ENCODE measurements around the gene FNIP1. TPM values are rescaled to one million over a fixed set of nuclear protein-coding genes. Genes with fewer than 3 reads are reported as not detected.
"Not testable (repeated sequence)": the region's sequence is repeated elsewhere in the genome, so short reads cannot be mapped to it uniquely, and the experiment has no call there.

Gene FNIP1
- total RNA-seq, 1 experiment from 2014 or later = 14.9 TPM

- H3K9me3 ChIP-seq = no peaks in the 10 kb centered on the region
- DNase-seq = no peak
- no peaks in the 10 kb centered on the region for H3K27me3 ChIP-seq
- peaks cover 36% of the 10 kb centered on the region for H3K36me3 ChIP-seq
- H3K4me3 ChIP-seq = no peak overlapping the region
These were observed 3.9 kb downstream of the FNIP1 start for GRCh38 chr5:131792896-131793295.

- no peaks in the 10 kb centered on the region for H3K9me3 ChIP-seq
These were observed 5.0 kb downstream of the FNIP1 start for GRCh38 chr5:131791866-131792265.

GRCh38 chr5:131790550-131790949 lies 6.3 kb downstream of the FNIP1 start:
- Histone ChIP-seq H3K4me3 (no peak overlapping the region), H3K27me3 (no peaks in the 10 kb centered on the region), H3K36me3 (peaks cover 37% of the 10 kb centered on the region), H3K9me3 (no peaks in the 10 kb centered on the region)
- no peak for DNase-seq

More at GRCh38 chr5:131791866-131792265, 5.0 kb downstream of the FNIP1 start:
- Histone ChIP-seq H3K27me3 (no peaks in the 10 kb centered on the region), H3K36me3 (peaks cover 41% of the 10 kb centered on the region), H3K4me3 (no peak overlapping the region)
- no peak for DNase-seq

GRCh38 chr5:131789765-131790164 lies 7.1 kb downstream of the FNIP1 start:
- H3K9me3 ChIP-seq = no peaks in the 10 kb centered on the region
- peaks cover 32% of the 10 kb centered on the region for H3K36me3 ChIP-seq
- DNase-seq = no peak
- H3K4me3 ChIP-seq = no peak overlapping the region
- no peaks in the 10 kb centered on the region for H3K27me3 ChIP-seq

GRCh38 chr5:131787736-131788135 lies 9.1 kb downstream of the FNIP1 start:
- Histone ChIP-seq H3K9me3 (peaks cover 4% of the 10 kb centered on the region), H3K36me3 (peaks cover 30% of the 10 kb centered on the region), H3K4me3 (no peak overlapping the region), H3K27me3 (no peaks in the 10 kb centered on the region)
- no peak for DNase-seq

GRCh38 chr5:131786900-131787692 lies 9.7 kb downstream of the FNIP1 start:
- no peak overlapping the region for H3K4me3 ChIP-seq
- no peaks in the 10 kb centered on the region for H3K27me3 ChIP-seq
- peaks cover 6% of the 10 kb centered on the region for H3K9me3 ChIP-seq
- DNase-seq = no peak
- peaks cover 32% of the 10 kb centered on the region for H3K36me3 ChIP-seq

- Histone ChIP-seq H3K4me3 (no peak overlapping the region), H3K27me3 (no peaks in the 10 kb centered on the region), H3K36me3 (peaks cover 39% of the 10 kb centered on the region), H3K9me3 (peaks cover 10% of the 10 kb centered on the region)
- no peak for DNase-seq
These were observed 10.8 kb downstream of the FNIP1 start for GRCh38 chr5:131786036-131786435.

GRCh38 chr5:131783874-131784273 lies 12.9 kb downstream of the FNIP1 start:
- Histone ChIP-seq H3K27me3 (no peaks in the 10 kb centered on the region), H3K4me3 (no peak overlapping the region), H3K9me3 (peaks cover 12% of the 10 kb centered on the region), H3K36me3 (peaks cover 43% of the 10 kb centered on the region)
- no peak for DNase-seq

- no peak overlapping the region for H3K4me3 ChIP-seq
- DNase-seq = no peak
- peaks cover 12% of the 10 kb centered on the region for H3K9me3 ChIP-seq
- H3K27me3 ChIP-seq = no peaks in the 10 kb centered on the region
- H3K36me3 ChIP-seq = peaks cover 40% of the 10 kb centered on the region
These were observed 13.5 kb downstream of the FNIP1 start for GRCh38 chr5:131783357-131783756.

- no peaks in the 10 kb centered on the region for H3K27me3 ChIP-seq
- peaks cover 37% of the 10 kb centered on the region for H3K36me3 ChIP-seq
- DNase-seq = no peak
- H3K9me3 ChIP-seq = peaks cover 12% of the 10 kb centered on the region
- H3K4me3 ChIP-seq = no peak overlapping the region
These were observed 14.1 kb downstream of the FNIP1 start for GRCh38 chr5:131782717-131783116.

- not testable (repeated sequence) for H3K27me3 ChIP-seq, H3K4me3 ChIP-seq, DNase-seq
- Histone ChIP-seq H3K36me3 (peaks cover 31% of the 10 kb centered on the region), H3K9me3 (peaks cover 12% of the 10 kb centered on the region)
These were observed 18.7 kb downstream of the FNIP1 start for GRCh38 chr5:131778141-131778540.

- no peak for DNase-seq
- peaks cover 15% of the 10 kb centered on the region for H3K36me3 ChIP-seq
- no peaks in the 10 kb centered on the region for H3K27me3 ChIP-seq
- H3K9me3 ChIP-seq = peaks cover 5% of the 10 kb centered on the region
- no peak overlapping the region for H3K4me3 ChIP-seq
These were observed 20.4 kb downstream of the FNIP1 start for GRCh38 chr5:131776450-131776849.

GRCh38 chr5:131774652-131775367 lies 22.0 kb downstream of the FNIP1 start:
- H3K36me3 ChIP-seq = peaks cover 6% of the 10 kb centered on the region
- no peaks in the 10 kb centered on the region for H3K27me3 ChIP-seq
- H3K9me3 ChIP-seq = no peaks in the 10 kb centered on the region; the same call in 1 of the 2 replicates
- H3K4me3 ChIP-seq = no peak overlapping the region
- no peak for DNase-seq

- Histone ChIP-seq H3K27me3 (no peaks in the 10 kb centered on the region), H3K9me3 (no peaks in the 10 kb centered on the region; the same call in 1 of the 2 replicates), H3K4me3 (no peak overlapping the region), H3K36me3 (peaks cover 4% of the 10 kb centered on the region)
- DNase-seq = no peak
These were observed 23.0 kb downstream of the FNIP1 start for GRCh38 chr5:131773805-131774204.

GRCh38 chr5:131771692-131772091 lies 25.1 kb downstream of the FNIP1 start:
- Histone ChIP-seq H3K4me3 (no peak overlapping the region), H3K36me3 (peaks cover 7% of the 10 kb centered on the region), H3K9me3 (peaks cover 14% of the 10 kb centered on the region), H3K27me3 (no peaks in the 10 kb centered on the region)
- no peak for DNase-seq

- no peak for DNase-seq
- Histone ChIP-seq H3K36me3 (peaks cover 12% of the 10 kb centered on the region), H3K9me3 (peaks cover 26% of the 10 kb centered on the region), H3K4me3 (no peak overlapping the region), H3K27me3 (no peaks in the 10 kb centered on the region)
These were observed 26.9 kb downstream of the FNIP1 start for GRCh38 chr5:131769961-131770360.

GRCh38 chr5:131769336-131769735 lies 27.5 kb downstream of the FNIP1 start:
- no peaks in the 10 kb centered on the region for H3K27me3 ChIP-seq
- peaks cover 30% of the 10 kb centered on the region for H3K9me3 ChIP-seq
- H3K4me3 ChIP-seq = no peak overlapping the region
- no peak for DNase-seq
- peaks cover 16% of the 10 kb centered on the region for H3K36me3 ChIP-seq

GRCh38 chr5:131767891-131768290 lies 28.9 kb downstream of the FNIP1 start:
- peaks cover 24% of the 10 kb centered on the region for H3K36me3 ChIP-seq
- DNase-seq = no peak

More at GRCh38 chr5:131767891-131768290, 28.9 kb downstream of the FNIP1 start:
- H3K9me3 ChIP-seq = peaks cover 38% of the 10 kb centered on the region
- no peak overlapping the region for H3K4me3 ChIP-seq
- no peaks in the 10 kb centered on the region for H3K27me3 ChIP-seq
